Stomach (tissue), 4 donors: ENCODE measurements around the gene ZBTB43.

Source experiments
- CTCF ChIP-seq, 7 experiments: fragments of 450-650 bp in 4 of 7; fragments of 200-600 bp in 3 of 7; sonication (generic) in 3 of 7; IDR thresholded peaks; one replicate each; pipeline ENCODE4 v1.5.1; 2016 to 2019; ENCODE audit warnings: antibody characterized with exemption in 7 of 7, control low read depth in 2 of 7, mild to moderate bottlenecking in 1 of 7
- EP300 ChIP-seq: sonication (generic); formaldehyde crosslinking; IDR thresholded peaks from one replicate; pipeline ENCODE4 v1.6.1; 2017; ENCODE audit warnings: antibody characterized with exemption

DNA sequence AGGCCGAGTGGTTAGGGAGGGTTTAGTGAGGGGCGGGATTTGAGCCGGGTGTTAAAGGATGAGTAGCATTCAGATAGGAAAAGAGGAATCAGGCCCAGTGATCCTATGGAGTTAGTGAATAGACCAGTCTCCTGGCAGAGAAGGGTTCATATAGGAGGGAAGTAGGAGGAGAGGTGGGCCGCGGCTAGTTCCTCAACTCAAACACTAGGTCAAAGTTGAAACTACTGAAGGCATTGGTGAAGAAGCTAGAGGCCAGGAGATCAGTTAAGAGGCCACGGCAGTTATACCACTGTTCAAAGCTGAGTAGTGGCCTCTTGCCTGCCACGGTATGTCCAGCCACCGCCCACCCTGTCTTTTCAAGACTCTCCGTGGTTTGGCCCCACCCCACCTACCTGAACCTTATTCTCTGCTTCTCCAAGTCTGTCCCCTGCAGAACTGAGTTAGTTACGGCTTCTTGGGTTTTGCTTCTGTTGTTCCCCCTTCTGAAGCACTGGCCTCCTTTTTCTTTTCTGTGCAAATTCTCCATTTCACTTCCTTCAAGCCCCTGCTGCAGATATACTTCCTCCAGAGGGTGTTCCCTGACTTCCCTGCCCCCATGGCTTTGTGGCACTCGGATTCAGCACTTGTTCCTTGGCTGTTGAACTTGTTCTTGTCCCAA, 57.4 kb downstream of the ZBTB43 start:
- TF ChIP-seq CTCF (IDR thresholded peaks at IDR 0.05) = no peak
- TF ChIP-seq EP300 = no peak
